HepG2 (cell line): ENCODE data around the gene MXD3. TPM values are rescaled to one million over a fixed set of nuclear protein-coding genes. Genes with fewer than 3 reads are reported as not detected.

Experiments used
- MEIS2 ChIP-seq: sonication (generic); formaldehyde crosslinking; IDR thresholded peaks from 2 replicates; pipeline ENCODE4 v1.9.0; 2021; ENCODE audit warnings: mild to moderate bottlenecking, missing genetic modification reagents
- RFX3 ChIP-seq: IDR thresholded peaks from 2 replicates; pipeline ENCODE4 v1.6.1; 2016; ENCODE audit warnings: missing biosample characterization, missing genetic modification reagents
- TCF12 ChIP-seq, 2 experiments: fragments of 450-650 bp in 1 of 2; sonication (generic) in 1 of 2; formaldehyde crosslinking in 1 of 2; IDR thresholded peaks; 2 replicates each; pipeline versions ENCODE4 v1.6.1 to v1.8.0; 2017 to 2022; ENCODE audit warnings: antibody characterized with exemption in 1 of 2, mild to moderate bottlenecking in 1 of 2, missing genetic modification reagents in 1 of 2, moderate library complexity in 1 of 2
- ZNF20 ChIP-seq: sonication (generic); formaldehyde crosslinking; IDR thresholded peaks from 2 replicates; pipeline ENCODE4 v1.4.0; 2020; ENCODE audit warnings: mild to moderate bottlenecking, moderate library complexity, missing genetic modification reagents
- ZNF34 ChIP-seq: sonication (generic); formaldehyde crosslinking; IDR thresholded peaks from 2 replicates; pipeline ENCODE4 v1.4.0; 2020; ENCODE audit warnings: mild to moderate bottlenecking, missing genetic modification reagents, borderline replicate concordance
- ZNF451 ChIP-seq: sonication (generic); formaldehyde crosslinking; IDR thresholded peaks from 2 replicates; pipeline ENCODE4 v1.5.0; 2020; ENCODE audit warnings: mild to moderate bottlenecking, missing genetic modification reagents
- polyA plus RNA-seq, 8 experiments: library from polyadenylated mRNA; depleted of rRNA in 3 of 8; stranded (reverse) in 7 of 8; unstranded in 1 of 8; fragments of >200 nt; fragmentation: Illumina TruSeq in 4 of 8; extraction: Trizol in 4 of 8; gene quantifications; 2 replicates each; pipeline versions ENCODE4 v1.2.1 to v1.2.3, GENCODE V29; 2011 to 2016; ENCODE audit warnings: low read depth in 4 of 8, missing spikeins in 1 of 8, mixed read lengths in 1 of 8; ENCODE audit not compliant: insufficient read depth in 1 of 8
- total RNA-seq, 5 experiments: library from RNA; depleted of rRNA; stranded (reverse); fragments of >200 nt; fragmentation: Illumina TruSeq; extraction: Trizol; gene quantifications; 2 replicates each; pipeline ENCODE4 v1.2.3, GENCODE V29; 2016; ENCODE audit warnings: low read depth in 1 of 5
- TF ChIP-seq, protein P1 (sequence below): sonication (generic); formaldehyde crosslinking; IDR thresholded peaks from 2 replicates; pipeline ENCODE4 v1.4.0; 2020; ENCODE audit warnings: missing genetic modification reagents
- TF ChIP-seq, protein P2 (sequence below): sonication (generic); formaldehyde crosslinking; IDR thresholded peaks from 2 replicates; pipeline ENCODE4 v1.5.0; 2020; ENCODE audit warnings: mild to moderate bottlenecking, missing genetic modification reagents
- TF ChIP-seq, protein P3 (sequence below): sonication (generic); formaldehyde crosslinking; IDR thresholded peaks from 2 replicates; pipeline ENCODE4 v1.4.0; 2020; ENCODE audit warnings: missing genetic modification reagents, low read depth, mild to moderate bottlenecking, borderline replicate concordance
- TF ChIP-seq, protein P4 (sequence below): sonication (generic); formaldehyde crosslinking; IDR thresholded peaks from 2 replicates; pipeline ENCODE4 v1.5.0; 2020; ENCODE audit warnings: mild to moderate bottlenecking, missing genetic modification reagents
- TF ChIP-seq, protein P5 (sequence below): IDR thresholded peaks from 2 replicates; pipeline ENCODE4 v1.6.1; 2018; ENCODE audit warnings: missing genetic modification reagents, mild to moderate bottlenecking, missing compliant biosample characterization
- TF ChIP-seq, protein P6 (sequence below): conservative IDR thresholded peaks from 2 replicates; pipeline ENCODE4 v1.6.1; 2018; ENCODE audit warnings: missing genetic modification reagents
- TF ChIP-seq, protein P7 (sequence below): sonication (generic); formaldehyde crosslinking; IDR thresholded peaks from 2 replicates; pipeline ENCODE4 v1.9.0; 2022; ENCODE audit warnings: missing genetic modification reagents, mild to moderate bottlenecking, borderline replicate concordance

MXD3 gene
- total and polyA plus RNA-seq, 2 of the 13 experiments (the other 11 are each of a cell fraction or from before 2014, with no cell fraction given) = 10.5 to 12.8 TPM

DNA sequence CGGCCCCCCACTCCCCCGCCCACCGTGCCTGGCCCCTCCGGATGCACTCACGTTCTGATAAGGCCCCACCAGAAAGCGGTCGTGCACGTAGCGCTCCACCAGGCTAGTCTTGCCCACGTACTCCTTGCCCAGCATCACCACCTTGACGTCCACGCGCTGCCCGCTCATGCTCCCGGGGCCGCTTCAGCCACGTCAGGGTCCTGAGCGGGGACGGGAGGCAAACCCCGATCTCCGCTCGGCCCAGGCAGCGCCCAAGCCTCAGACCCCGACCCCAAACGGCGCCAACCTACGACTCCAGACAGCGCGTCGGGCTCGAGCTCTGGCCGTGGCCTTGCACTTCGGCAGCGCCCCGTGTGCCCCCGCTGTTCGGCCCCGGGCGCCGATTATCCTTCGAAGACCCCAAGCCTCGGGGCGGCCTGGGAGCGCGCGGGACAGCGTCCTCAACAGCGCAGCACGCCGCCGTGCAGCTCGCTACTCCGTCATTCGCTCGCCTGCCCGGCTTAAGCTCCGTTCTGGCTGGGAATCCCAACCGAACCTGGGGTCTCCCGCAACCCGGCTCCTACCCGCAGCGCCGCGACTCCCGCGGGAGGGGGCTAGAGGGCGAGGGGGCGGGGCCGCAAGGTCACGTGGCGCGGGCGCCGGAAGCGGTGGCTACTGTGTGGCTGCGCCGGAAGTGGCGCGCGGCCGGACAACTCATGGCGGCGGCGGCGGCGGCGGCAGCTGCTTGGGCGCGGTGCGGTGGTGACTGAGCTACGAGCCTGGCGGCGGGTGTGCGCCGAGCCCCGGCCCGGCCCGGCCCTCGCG is 8.4 kb downstream of the MXD3 start, which contains the start of the genes PRELID1 and RAB24 (continued):
- TF ChIP-seq, protein P1, sequence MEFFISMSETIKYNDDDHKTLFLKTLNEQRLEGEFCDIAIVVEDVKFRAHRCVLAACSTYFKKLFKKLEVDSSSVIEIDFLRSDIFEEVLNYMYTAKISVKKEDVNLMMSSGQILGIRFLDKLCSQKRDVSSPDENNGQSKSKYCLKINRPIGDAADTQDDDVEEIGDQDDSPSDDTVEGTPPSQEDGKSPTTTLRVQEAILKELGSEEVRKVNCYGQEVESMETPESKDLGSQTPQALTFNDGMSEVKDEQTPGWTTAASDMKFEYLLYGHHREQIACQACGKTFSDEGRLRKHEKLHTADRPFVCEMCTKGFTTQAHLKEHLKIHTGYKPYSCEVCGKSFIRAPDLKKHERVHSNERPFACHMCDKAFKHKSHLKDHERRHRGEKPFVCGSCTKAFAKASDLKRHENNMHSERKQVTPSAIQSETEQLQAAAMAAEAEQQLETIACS = no peak
- TF ChIP-seq, protein P2, sequence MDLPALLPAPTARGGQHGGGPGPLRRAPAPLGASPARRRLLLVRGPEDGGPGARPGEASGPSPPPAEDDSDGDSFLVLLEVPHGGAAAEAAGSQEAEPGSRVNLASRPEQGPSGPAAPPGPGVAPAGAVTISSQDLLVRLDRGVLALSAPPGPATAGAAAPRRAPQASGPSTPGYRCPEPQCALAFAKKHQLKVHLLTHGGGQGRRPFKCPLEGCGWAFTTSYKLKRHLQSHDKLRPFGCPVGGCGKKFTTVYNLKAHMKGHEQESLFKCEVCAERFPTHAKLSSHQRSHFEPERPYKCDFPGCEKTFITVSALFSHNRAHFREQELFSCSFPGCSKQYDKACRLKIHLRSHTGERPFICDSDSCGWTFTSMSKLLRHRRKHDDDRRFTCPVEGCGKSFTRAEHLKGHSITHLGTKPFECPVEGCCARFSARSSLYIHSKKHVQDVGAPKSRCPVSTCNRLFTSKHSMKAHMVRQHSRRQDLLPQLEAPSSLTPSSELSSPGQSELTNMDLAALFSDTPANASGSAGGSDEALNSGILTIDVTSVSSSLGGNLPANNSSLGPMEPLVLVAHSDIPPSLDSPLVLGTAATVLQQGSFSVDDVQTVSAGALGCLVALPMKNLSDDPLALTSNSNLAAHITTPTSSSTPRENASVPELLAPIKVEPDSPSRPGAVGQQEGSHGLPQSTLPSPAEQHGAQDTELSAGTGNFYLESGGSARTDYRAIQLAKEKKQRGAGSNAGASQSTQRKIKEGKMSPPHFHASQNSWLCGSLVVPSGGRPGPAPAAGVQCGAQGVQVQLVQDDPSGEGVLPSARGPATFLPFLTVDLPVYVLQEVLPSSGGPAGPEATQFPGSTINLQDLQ (CRISPR knock-in tag) = no peak
- TF ChIP-seq ZNF451 = peak; percentile 70; the same call in 1 of the 2 replicates
- TF ChIP-seq, protein P3, sequence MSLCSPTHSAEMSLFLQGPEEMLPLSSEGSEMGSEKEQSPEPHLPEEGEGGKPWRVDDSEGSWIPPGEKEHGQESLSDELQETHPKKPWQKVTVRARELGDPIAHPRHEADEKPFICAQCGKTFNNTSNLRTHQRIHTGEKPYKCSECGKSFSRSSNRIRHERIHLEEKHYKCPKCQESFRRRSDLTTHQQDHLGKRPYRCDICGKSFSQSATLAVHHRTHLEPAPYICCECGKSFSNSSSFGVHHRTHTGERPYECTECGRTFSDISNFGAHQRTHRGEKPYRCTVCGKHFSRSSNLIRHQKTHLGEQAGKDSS (CRISPR knock-in tag) = no peak
- TF ChIP-seq, protein P4, sequence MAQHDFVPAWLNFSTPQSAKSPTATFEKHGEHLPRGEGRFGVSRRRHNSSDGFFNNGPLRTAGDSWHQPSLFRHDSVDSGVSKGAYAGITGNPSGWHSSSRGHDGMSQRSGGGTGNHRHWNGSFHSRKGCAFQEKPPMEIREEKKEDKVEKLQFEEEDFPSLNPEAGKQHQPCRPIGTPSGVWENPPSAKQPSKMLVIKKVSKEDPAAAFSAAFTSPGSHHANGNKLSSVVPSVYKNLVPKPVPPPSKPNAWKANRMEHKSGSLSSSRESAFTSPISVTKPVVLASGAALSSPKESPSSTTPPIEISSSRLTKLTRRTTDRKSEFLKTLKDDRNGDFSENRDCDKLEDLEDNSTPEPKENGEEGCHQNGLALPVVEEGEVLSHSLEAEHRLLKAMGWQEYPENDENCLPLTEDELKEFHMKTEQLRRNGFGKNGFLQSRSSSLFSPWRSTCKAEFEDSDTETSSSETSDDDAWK = no peak
- peak; percentile 62; the same call in 1 of the 2 replicates for TF ChIP-seq MEIS2
- TF ChIP-seq, protein P5, sequence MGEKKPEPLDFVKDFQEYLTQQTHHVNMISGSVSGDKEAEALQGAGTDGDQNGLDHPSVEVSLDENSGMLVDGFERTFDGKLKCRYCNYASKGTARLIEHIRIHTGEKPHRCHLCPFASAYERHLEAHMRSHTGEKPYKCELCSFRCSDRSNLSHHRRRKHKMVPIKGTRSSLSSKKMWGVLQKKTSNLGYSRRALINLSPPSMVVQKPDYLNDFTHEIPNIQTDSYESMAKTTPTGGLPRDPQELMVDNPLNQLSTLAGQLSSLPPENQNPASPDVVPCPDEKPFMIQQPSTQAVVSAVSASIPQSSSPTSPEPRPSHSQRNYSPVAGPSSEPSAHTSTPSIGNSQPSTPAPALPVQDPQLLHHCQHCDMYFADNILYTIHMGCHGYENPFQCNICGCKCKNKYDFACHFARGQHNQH (CRISPR knock-in tag) = 0 out of 2 replicates have a peak, but pooled peaks have one; percentile 19
- TF ChIP-seq RFX3 (CRISPR knock-in tag) = no peak
- TF ChIP-seq, protein P6, sequence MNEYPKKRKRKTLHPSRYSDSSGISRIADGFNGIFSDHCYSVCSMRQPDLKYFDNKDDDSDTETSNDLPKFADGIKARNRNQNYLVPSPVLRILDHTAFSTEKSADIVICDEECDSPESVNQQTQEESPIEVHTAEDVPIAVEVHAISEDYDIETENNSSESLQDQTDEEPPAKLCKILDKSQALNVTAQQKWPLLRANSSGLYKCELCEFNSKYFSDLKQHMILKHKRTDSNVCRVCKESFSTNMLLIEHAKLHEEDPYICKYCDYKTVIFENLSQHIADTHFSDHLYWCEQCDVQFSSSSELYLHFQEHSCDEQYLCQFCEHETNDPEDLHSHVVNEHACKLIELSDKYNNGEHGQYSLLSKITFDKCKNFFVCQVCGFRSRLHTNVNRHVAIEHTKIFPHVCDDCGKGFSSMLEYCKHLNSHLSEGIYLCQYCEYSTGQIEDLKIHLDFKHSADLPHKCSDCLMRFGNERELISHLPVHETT = no peak
- no peak for TF ChIP-seq TCF12 (IDR thresholded peaks at IDR 0.05)
- 0 out of 2 replicates have a peak, but pooled peaks have one; percentile 55 for TF ChIP-seq TCF12 (CRISPR knock-in tag; IDR thresholded peaks at IDR 0.05)
- TF ChIP-seq ZNF34 (CRISPR knock-in tag) = 0 out of 2 replicates have a peak, but pooled peaks have one; percentile 71
- TF ChIP-seq, protein P7, sequence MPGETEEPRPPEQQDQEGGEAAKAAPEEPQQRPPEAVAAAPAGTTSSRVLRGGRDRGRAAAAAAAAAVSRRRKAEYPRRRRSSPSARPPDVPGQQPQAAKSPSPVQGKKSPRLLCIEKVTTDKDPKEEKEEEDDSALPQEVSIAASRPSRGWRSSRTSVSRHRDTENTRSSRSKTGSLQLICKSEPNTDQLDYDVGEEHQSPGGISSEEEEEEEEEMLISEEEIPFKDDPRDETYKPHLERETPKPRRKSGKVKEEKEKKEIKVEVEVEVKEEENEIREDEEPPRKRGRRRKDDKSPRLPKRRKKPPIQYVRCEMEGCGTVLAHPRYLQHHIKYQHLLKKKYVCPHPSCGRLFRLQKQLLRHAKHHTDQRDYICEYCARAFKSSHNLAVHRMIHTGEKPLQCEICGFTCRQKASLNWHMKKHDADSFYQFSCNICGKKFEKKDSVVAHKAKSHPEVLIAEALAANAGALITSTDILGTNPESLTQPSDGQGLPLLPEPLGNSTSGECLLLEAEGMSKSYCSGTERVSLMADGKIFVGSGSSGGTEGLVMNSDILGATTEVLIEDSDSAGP = peak; percentile 76; the same call in 1 of the 2 replicates
- no peak for TF ChIP-seq ZNF20 (CRISPR knock-in tag)
